Measurements from ENCODE around the gene ATP2B3. TPM values are rescaled to one million over a fixed set of nuclear protein-coding genes. Genes with fewer than 3 reads are reported as not detected.

The ATP2B3 gene
- total RNA-seq, 2 donors from 2014 or later = 0.68 to 0.85 TPM

GRCh38 chrX:153507484-153508178, 9.8 kb upstream of the ATP2B3 start:
- TF ChIP-seq CTCF (IDR thresholded peaks at IDR 0.05) = peak; percentile 81
- Histone ChIP-seq H3K27me3 (replicated peaks; ENCODE audit: insufficient read depth) (no peaks in the 10 kb centered on the region), H3K36me3 (peaks cover 5% of the 10 kb centered on the region), H3K9me3 (no peaks in the 10 kb centered on the region), H3K4me1 (ENCODE audit: control insufficient read depth in 1 of 2, low read depth in 2 of 2) (peaks cover 0 to 44% of the 10 kb centered on the region in 2 donors), H3K4me3 (no peak overlapping the region), H3K27ac (no peak overlapping the region)
- no peak for ATAC-seq (ENCODE audit: insufficient number of reproducible peaks, low FRiP score, low read depth)
- DNase-seq (ENCODE audit: low spot score) = peak; percentile 45

DNA sequence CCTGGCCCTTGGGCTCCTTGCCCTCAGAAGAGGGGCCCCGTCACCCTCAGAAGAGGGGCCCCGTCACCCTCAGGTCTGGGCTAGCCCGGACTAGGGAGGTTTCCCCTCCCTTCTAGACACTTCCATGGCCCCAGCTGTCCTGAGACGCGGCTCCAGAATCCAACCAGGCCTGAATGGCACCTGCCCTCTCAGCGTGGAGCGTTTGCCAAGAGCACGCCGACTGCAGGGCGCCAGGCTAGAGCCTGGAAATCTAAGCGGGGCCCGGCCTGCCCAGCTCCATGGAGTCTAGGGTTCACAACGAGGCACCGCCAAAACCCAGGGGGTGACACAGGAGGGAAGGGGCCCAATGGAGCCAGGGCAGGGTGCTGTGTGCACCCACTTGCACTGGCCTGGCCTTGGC, 7.8 kb upstream of the ATP2B3 start:
- Histone ChIP-seq H3K27me3 (replicated peaks; ENCODE audit: insufficient read depth) (no peaks in the 10 kb centered on the region), H3K36me3 (peaks cover 2% of the 10 kb centered on the region), H3K27ac (peak overlapping the region; percentile 28 to 38), H3K9me3 (no peaks in the 10 kb centered on the region), H3K4me3 (no peak overlapping the region), H3K4me1 (ENCODE audit: control insufficient read depth in 1 of 2, low read depth in 2 of 2) (peaks cover 0 to 34% of the 10 kb centered on the region in 2 donors)
- ATAC-seq (ENCODE audit: insufficient number of reproducible peaks, low FRiP score, low read depth) (no peak), DNase-seq (ENCODE audit: low spot score) (no peak)
- no peak for TF ChIP-seq CTCF (IDR thresholded peaks at IDR 0.05)

- no peak for TF ChIP-seq CTCF (IDR thresholded peaks at IDR 0.05)
- no peak for ATAC-seq (ENCODE audit: insufficient number of reproducible peaks, low FRiP score, low read depth)
Observed at GRCh38 chrX:153510383-153510782, 7.1 kb upstream of the ATP2B3 start.

DNA sequence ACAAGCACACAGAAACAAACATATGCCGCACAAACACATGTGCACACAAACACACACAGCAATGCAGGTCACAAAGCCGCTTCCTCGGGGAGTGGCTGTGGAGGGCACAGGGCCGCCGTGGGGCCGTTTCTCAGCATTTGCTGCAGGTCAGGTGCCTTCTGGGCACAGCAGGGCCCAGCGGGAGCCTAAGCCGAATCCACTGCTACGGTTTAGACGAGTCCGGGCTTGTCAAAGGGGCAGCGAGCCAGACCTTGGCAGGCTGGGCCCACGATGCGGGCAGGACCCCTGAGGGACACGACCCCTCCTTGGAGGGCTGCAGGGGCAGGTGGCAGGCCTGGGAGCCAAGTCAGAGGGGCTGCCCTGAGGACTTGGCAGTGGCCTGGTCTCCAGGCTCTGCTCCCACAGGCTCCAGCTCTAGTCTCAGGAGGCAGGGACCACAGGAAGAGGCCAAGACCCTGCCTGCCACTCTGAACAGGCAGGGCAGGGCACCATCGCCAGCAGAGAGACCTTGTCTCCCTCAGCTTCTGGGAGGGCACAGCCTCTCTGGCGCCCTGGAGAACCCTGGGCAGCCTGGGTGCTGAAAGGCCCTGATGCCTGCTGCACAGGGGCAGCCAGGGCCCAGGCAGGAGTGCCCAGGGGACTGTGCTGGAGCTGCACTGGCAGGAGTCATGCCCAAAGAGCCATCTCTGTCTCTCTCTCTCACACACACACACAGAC, 5.5 kb upstream of the ATP2B3 start:
- ATAC-seq (ENCODE audit: insufficient number of reproducible peaks, low FRiP score, low read depth) (no peak), DNase-seq (ENCODE audit: low spot score) (no peak)
- H3K9me3 ChIP-seq = no peaks in the 10 kb centered on the region
- H3K36me3 ChIP-seq = no peaks in the 10 kb centered on the region
- H3K4me3 ChIP-seq = no peak overlapping the region
- no peak for TF ChIP-seq CTCF (IDR thresholded peaks at IDR 0.05)
- peaks cover 0 to 34% of the 10 kb centered on the region in 2 donors for H3K4me1 ChIP-seq (ENCODE audit: control insufficient read depth in 1 of 2, low read depth in 2 of 2)
- H3K27me3 ChIP-seq (replicated peaks; ENCODE audit: insufficient read depth) = no peaks in the 10 kb centered on the region
- peak overlapping the region in 1 of 2 donors; percentile 26 for H3K27ac ChIP-seq

More at GRCh38 chrX:153510383-153510782, 7.1 kb upstream of the ATP2B3 start:
- H3K27ac ChIP-seq = peak overlapping the region in 1 of 2 donors; percentile 38
- no peaks in the 10 kb centered on the region for H3K9me3 ChIP-seq
- H3K4me3 ChIP-seq = no peak overlapping the region
- peaks cover 0 to 34% of the 10 kb centered on the region in 2 donors for H3K4me1 ChIP-seq (ENCODE audit: control insufficient read depth in 1 of 2, low read depth in 2 of 2)
- no peaks in the 10 kb centered on the region for H3K27me3 ChIP-seq (replicated peaks; ENCODE audit: insufficient read depth)
- no peak for DNase-seq (ENCODE audit: low spot score)
- no peaks in the 10 kb centered on the region for H3K36me3 ChIP-seq

DNA sequence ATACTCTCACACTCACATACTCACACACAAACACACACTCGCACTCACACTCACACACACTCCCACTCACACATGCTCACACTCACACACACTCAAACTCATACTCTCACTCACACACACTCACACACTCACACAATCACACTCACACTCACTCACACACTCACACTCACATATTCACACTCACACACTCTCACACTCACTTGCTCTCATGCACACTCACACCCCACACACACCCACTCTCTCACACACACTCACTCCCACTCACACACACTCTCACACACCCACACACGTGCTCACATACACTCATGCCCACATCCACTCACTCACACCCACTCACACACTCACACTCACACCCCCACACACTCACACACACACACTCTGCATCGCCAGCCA, 4.9 kb upstream of the ATP2B3 start:
- Histone ChIP-seq H3K27ac (no peak overlapping the region), H3K36me3 (no peaks in the 10 kb centered on the region), H3K9me3 (no peaks in the 10 kb centered on the region), H3K4me3 (no peak overlapping the region), H3K27me3 (replicated peaks; ENCODE audit: insufficient read depth) (no peaks in the 10 kb centered on the region), H3K4me1 (ENCODE audit: control insufficient read depth in 1 of 2, low read depth in 2 of 2) (peaks cover 0 to 34% of the 10 kb centered on the region in 2 donors)
- no peak for ATAC-seq (ENCODE audit: insufficient number of reproducible peaks, low FRiP score, low read depth)
- no peak for TF ChIP-seq CTCF (IDR thresholded peaks at IDR 0.05)
- no peak for DNase-seq (ENCODE audit: low spot score)

All from thoracic aorta (tissue), 2 donors.